Lung (tissue), 12 donors: ENCODE data around the gene TMPRSS11D. TPM values are rescaled to one million over a fixed set of nuclear protein-coding genes. Genes with fewer than 3 reads are reported as not detected.

Experiments used
- ATAC-seq: fragments of 200-7000 bp; cut with Tn5 transposase; one replicate; pipeline ENCODE4 v1.9.1; 2020; ENCODE audit warnings: moderate number of reproducible peaks; ENCODE audit not compliant: insufficient read depth, low FRiP score
- DNase-seq, 3 donors: peaks; one replicate each; pipeline ENCODE4 v3.0.0-alpha.2; 2013 to 2017
- H3K27ac ChIP-seq, 2 donors: one replicate each; pipeline ENCODE4 v1.5.1; 2013; ENCODE audit warnings: mild to moderate bottlenecking in 2 of 2, moderate library complexity in 2 of 2, control low read depth in 1 of 2, inconsistent platforms in 1 of 2, low read depth in 1 of 2, low read length in 1 of 2
- H3K27me3 ChIP-seq, 3 donors: one replicate each; pipeline ENCODE4 v1.5.1; 2013; ENCODE audit warnings: low read length in 2 of 3; ENCODE audit not compliant: control insufficient read depth in 3 of 3, insufficient read depth in 3 of 3
- H3K36me3 ChIP-seq, 4 donors: one replicate each; pipeline ENCODE4 v1.5.1; 2013; ENCODE audit warnings: low read length in 4 of 4, mild to moderate bottlenecking in 1 of 4, moderate library complexity in 1 of 4; ENCODE audit not compliant: control insufficient read depth in 4 of 4, insufficient read depth in 4 of 4
- H3K4me1 ChIP-seq, 5 donors: one replicate each; pipeline ENCODE4 v1.5.1; 2013; ENCODE audit warnings: low read length in 5 of 5, mild to moderate bottlenecking in 2 of 5, moderate library complexity in 1 of 5; ENCODE audit not compliant: control insufficient read depth in 5 of 5, insufficient read depth in 5 of 5
- H3K4me3 ChIP-seq: one replicate; pipeline ENCODE4 v1.5.1; 2013; ENCODE audit warnings: mild to moderate bottlenecking, control low read depth, moderate library complexity
- H3K9ac ChIP-seq, 2 donors: one replicate each; pipeline ENCODE4 v1.5.1; 2013; ENCODE audit warnings: low read length in 2 of 2, control low read depth in 1 of 2; ENCODE audit not compliant: insufficient read depth in 1 of 2
- H3K9me3 ChIP-seq, 4 donors: one replicate each; pipeline ENCODE4 v1.5.1; 2013; ENCODE audit warnings: low read length in 3 of 4, mild to moderate bottlenecking in 1 of 4, moderate library complexity in 1 of 4; ENCODE audit not compliant: control insufficient read depth in 4 of 4, insufficient read depth in 3 of 4
- WGBS, 2 donors: extraction: QIAGEN DNeasy Blood & Tissue Kit; methylation state at CpG; one replicate each; pipeline ENCODE4 v1.1.7; 2013; 5-methylcytosine and 5-hydroxymethylcytosine counted together
- polyA plus RNA-seq, 2 donors: library from polyadenylated mRNA; stranded (reverse); fragments of 200-250 nt; gene quantifications; one replicate each; pipeline ENCODE4 v1.2.1, GENCODE V29; 2013
- total RNA-seq, 2 donors: library from RNA; depleted of rRNA in 1 of 2; stranded (reverse); fragments of >200 nt in 1 of 2; gene quantifications; one replicate each; pipeline ENCODE4 v1.2.1, GENCODE V29; 2014 to 2021
- TF ChIP-seq, protein P1 (sequence below): IDR thresholded peaks from 2 replicates; pipeline ENCODE4 v1.5.1; 2012; ENCODE audit warnings: mild to moderate bottlenecking; ENCODE audit errors: control extremely low read depth, extremely low read depth
- donor health status: control.
- donor health status: control.
- donor health status: Bipolar disorder and iron deficiency.
- donor health status: healthy.
- donor health status: DM: yes; HTN: yes; CAD: no.

TMPRSS11D gene
- total and polyA plus RNA-seq, 4 donors: 0.04 to 0.09 TPM; not detected in 2

GRCh38 chr4:67885762-67886161 lies 2.0 kb upstream of the TMPRSS11D start:
- Histone ChIP-seq H3K9me3 (no peaks in the 10 kb centered on the region), H3K4me3 (no peak overlapping the region), H3K36me3 (no peaks in the 10 kb centered on the region), H3K4me1 (no peaks in the 10 kb centered on the region), H3K27me3 (no peaks in the 10 kb centered on the region), H3K9ac (no peak overlapping the region), H3K27ac (no peak overlapping the region)
- TF ChIP-seq, protein P1, sequence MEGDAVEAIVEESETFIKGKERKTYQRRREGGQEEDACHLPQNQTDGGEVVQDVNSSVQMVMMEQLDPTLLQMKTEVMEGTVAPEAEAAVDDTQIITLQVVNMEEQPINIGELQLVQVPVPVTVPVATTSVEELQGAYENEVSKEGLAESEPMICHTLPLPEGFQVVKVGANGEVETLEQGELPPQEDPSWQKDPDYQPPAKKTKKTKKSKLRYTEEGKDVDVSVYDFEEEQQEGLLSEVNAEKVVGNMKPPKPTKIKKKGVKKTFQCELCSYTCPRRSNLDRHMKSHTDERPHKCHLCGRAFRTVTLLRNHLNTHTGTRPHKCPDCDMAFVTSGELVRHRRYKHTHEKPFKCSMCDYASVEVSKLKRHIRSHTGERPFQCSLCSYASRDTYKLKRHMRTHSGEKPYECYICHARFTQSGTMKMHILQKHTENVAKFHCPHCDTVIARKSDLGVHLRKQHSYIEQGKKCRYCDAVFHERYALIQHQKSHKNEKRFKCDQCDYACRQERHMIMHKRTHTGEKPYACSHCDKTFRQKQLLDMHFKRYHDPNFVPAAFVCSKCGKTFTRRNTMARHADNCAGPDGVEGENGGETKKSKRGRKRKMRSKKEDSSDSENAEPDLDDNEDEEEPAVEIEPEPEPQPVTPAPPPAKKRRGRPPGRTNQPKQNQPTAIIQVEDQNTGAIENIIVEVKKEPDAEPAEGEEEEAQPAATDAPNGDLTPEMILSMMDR: no peak
- ATAC-seq (no peak), DNase-seq (no peak)
- 23 to 48% methylated on average over 6 of the region's 6 CpGs for WGBS, 2 donors

- no peaks in the 10 kb centered on the region for H3K36me3 ChIP-seq
- no peaks in the 10 kb centered on the region for H3K27me3 ChIP-seq
- TF ChIP-seq, protein P1: no peak
- no peak overlapping the region for H3K27ac ChIP-seq
- no peak overlapping the region for H3K9ac ChIP-seq
- no peaks in the 10 kb centered on the region for H3K4me1 ChIP-seq
- no peak for DNase-seq
- H3K4me3 ChIP-seq: no peak overlapping the region
- H3K9me3 ChIP-seq: no peaks in the 10 kb centered on the region
- ATAC-seq: no peak
Observed at GRCh38 chr4:67884701-67885100, 899 bp upstream of the TMPRSS11D start.

- WGBS, 2 donors: 42 to 57% methylated on average over 5 of the region's 5 CpGs
- Histone ChIP-seq H3K4me1 (no peaks in the 10 kb centered on the region), H3K9ac (no peak overlapping the region), H3K4me3 (no peak overlapping the region), H3K27ac (no peak overlapping the region), H3K9me3 (no peaks in the 10 kb centered on the region), H3K27me3 (no peaks in the 10 kb centered on the region), H3K36me3 (no peaks in the 10 kb centered on the region)
- ATAC-seq (no peak), DNase-seq (no peak)
- TF ChIP-seq, protein P1: no peak
Observed at GRCh38 chr4:67883458-67883857, 344 bp downstream of the TMPRSS11D start.

- Histone ChIP-seq H3K4me1 (no peaks in the 10 kb centered on the region), H3K9ac (no peak overlapping the region), H3K4me3 (no peak overlapping the region), H3K27me3 (no peaks in the 10 kb centered on the region), H3K27ac (no peak overlapping the region), H3K36me3 (no peaks in the 10 kb centered on the region), H3K9me3 (no peaks in the 10 kb centered on the region)
- TF ChIP-seq, protein P1: no peak
- ATAC-seq: no peak
- WGBS, 2 donors: 81 to 97% methylated on average over 1 of the region's 1 CpG
- no peak for DNase-seq
Observed at GRCh38 chr4:67880866-67881610, 2.8 kb downstream of the TMPRSS11D start.
